DND-41 (cell line): ENCODE measurements around the gene TNIP3.
"Not testable (repeated sequence)": the region's sequence is repeated elsewhere in the genome, so short reads cannot be mapped to it uniquely, and the experiment has no call there.

ENCODE experiments used
- ATAC-seq: fragments of 200-7000 bp; cut with Tn5 transposase; 3 replicates; pipeline ENCODE4 v1.9.1; 2021; ENCODE audit warnings: low read depth; ENCODE audit not compliant: insufficient read depth
- DNase-seq: peaks from one replicate; pipeline ENCODE4 v3.0.0-alpha.2; 2020
- H2AFZ ChIP-seq: 2 replicates; pipeline ENCODE4 v1.6.0; 2012; ENCODE audit warnings: low read depth, low read length
- H3K27ac ChIP-seq: 2 replicates; pipeline ENCODE4 v1.5.1; 2012; ENCODE audit warnings: low read length, inconsistent platforms
- H3K27me3 ChIP-seq: fragments of 200-600 bp; sonication (generic); 2 replicates; pipeline ENCODE4 v1.6.0; 2012; ENCODE audit warnings: low read length, mild to moderate bottlenecking, inconsistent platforms; ENCODE audit not compliant: insufficient read depth, poor library complexity
- H3K36me3 ChIP-seq: 2 replicates; pipeline ENCODE4 v1.5.1; 2012; ENCODE audit warnings: low read length, inconsistent platforms; ENCODE audit not compliant: insufficient read depth
- H3K4me1 ChIP-seq: 2 replicates; pipeline ENCODE4 v1.5.1; 2012; ENCODE audit warnings: mild to moderate bottlenecking, low read length; ENCODE audit not compliant: insufficient read depth
- H3K4me2 ChIP-seq: 2 replicates; pipeline ENCODE4 v1.6.0; 2012; ENCODE audit warnings: mild to moderate bottlenecking, moderate library complexity, low read length, inconsistent platforms; ENCODE audit not compliant: insufficient read depth
- H3K4me3 ChIP-seq, 2 experiments: fragments of 200-600 bp in 1 of 2; shearing (Covaris generic) in 1 of 2; 2 replicates each; pipeline ENCODE4 v1.5.1; 2012 to 2016; ENCODE audit warnings: inconsistent platforms in 2 of 2, low read length in 2 of 2, mild to moderate bottlenecking in 2 of 2, low read depth in 1 of 2, moderate library complexity in 1 of 2
- H3K79me2 ChIP-seq: 2 replicates; pipeline ENCODE4 v1.6.0; 2012; ENCODE audit warnings: low read length, inconsistent platforms; ENCODE audit not compliant: insufficient read depth
- H3K9ac ChIP-seq: 2 replicates; pipeline ENCODE4 v1.6.0; 2012; ENCODE audit warnings: low read depth, mild to moderate bottlenecking, inconsistent platforms, low read length, moderate library complexity
- H3K9me3 ChIP-seq: 2 replicates; pipeline ENCODE4 v1.5.1; 2012; ENCODE audit warnings: low read length, moderate library complexity, mild to moderate bottlenecking, inconsistent platforms; ENCODE audit not compliant: insufficient read depth, severe bottlenecking
- H4K20me1 ChIP-seq: 2 replicates; pipeline ENCODE4 v1.6.0; 2012; ENCODE audit warnings: low read length; ENCODE audit not compliant: insufficient read depth
- CTCF ChIP-seq: IDR thresholded peaks from 2 replicates; pipeline ENCODE4 v1.5.1; 2012; ENCODE audit warnings: borderline replicate concordance, low read length, moderate library complexity, mild to moderate bottlenecking; ENCODE audit not compliant: poor library complexity, severe bottlenecking; ENCODE audit errors: extremely low read depth
- EZH2 ChIP-seq: IDR thresholded peaks from 3 replicates; pipeline ENCODE4 v1.6.1; 2012; ENCODE audit warnings: borderline replicate concordance, low read depth, mild to moderate bottlenecking, moderate library complexity, low read length, inconsistent platforms; ENCODE audit not compliant: severe bottlenecking

Gene TNIP3

GRCh38 chr4:121177246-121178137, 13.4 kb upstream of the TNIP3 start:
- no peak for TF ChIP-seq CTCF
- no peak for TF ChIP-seq EZH2
- ATAC-seq = no peak
- H3K9ac ChIP-seq = no peak overlapping the region
- no peaks in the 10 kb centered on the region for H3K9me3 ChIP-seq
- no peak overlapping the region for H3K27ac ChIP-seq
- no peaks in the 10 kb centered on the region for H3K79me2 ChIP-seq
- no peak overlapping the region for H3K4me3 ChIP-seq
- H3K27me3 ChIP-seq = no peaks in the 10 kb centered on the region
- no peak for DNase-seq
- H4K20me1 ChIP-seq = no peaks in the 10 kb centered on the region
- H2AFZ ChIP-seq = no peak overlapping the region
- no peaks in the 10 kb centered on the region for H3K36me3 ChIP-seq
- H3K4me1 ChIP-seq = peaks cover 34% of the 10 kb centered on the region
- no peak overlapping the region for H3K4me2 ChIP-seq

- Histone ChIP-seq H3K27ac (no peak overlapping the region), H3K4me1 (peaks cover 22% of the 10 kb centered on the region), H3K4me3 (no peak overlapping the region), H3K79me2 (no peaks in the 10 kb centered on the region), H3K27me3 (no peaks in the 10 kb centered on the region), H3K9ac (no peak overlapping the region), H3K36me3 (no peaks in the 10 kb centered on the region), H3K4me2 (no peak overlapping the region), H2AFZ (no peak overlapping the region), H3K9me3 (no peaks in the 10 kb centered on the region), H4K20me1 (no peaks in the 10 kb centered on the region)
- ATAC-seq = peak; percentile 47; the same call in 2 of the 3 replicates
- no peak for TF ChIP-seq EZH2
- TF ChIP-seq CTCF = no peak
- DNase-seq = no peak
Observed at GRCh38 chr4:121176082-121176934, 12.2 kb upstream of the TNIP3 start.

DNA sequence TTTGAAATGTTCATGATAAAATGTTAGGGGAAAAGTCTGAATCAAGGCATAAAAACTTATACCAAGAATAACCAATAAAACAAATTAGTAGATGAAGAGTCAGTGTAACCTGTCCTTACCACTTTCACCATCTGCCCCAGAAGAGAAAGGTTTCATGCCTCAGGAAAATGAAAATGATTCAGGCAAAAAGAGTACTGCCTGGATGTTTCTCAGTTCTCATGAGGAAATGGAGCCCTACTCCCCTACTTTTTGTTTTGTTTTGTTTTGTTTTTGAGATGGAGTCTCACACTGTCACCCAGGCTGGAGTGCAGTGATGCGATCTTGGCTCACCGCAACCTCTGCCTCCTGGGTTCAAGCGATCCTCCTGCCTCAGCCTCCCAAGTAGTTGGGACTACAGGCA, 7.4 kb upstream of the TNIP3 start:
- not testable (repeated sequence) for H3K4me3 ChIP-seq, H3K9ac ChIP-seq, H3K9me3 ChIP-seq, H3K79me2 ChIP-seq, DNase-seq, H3K27ac ChIP-seq, H2AFZ ChIP-seq, H3K4me2 ChIP-seq, ATAC-seq, H3K36me3 ChIP-seq, H3K27me3 ChIP-seq, H4K20me1 ChIP-seq, H3K4me1 ChIP-seq
